ENCODE measurements around the gene PNP. TPM values are rescaled to one million over a fixed set of nuclear protein-coding genes. Genes with fewer than 3 reads are reported as not detected.

The PNP gene
- total RNA-seq, 1 experiment from 2014 or later = 87.5 TPM

DNA sequence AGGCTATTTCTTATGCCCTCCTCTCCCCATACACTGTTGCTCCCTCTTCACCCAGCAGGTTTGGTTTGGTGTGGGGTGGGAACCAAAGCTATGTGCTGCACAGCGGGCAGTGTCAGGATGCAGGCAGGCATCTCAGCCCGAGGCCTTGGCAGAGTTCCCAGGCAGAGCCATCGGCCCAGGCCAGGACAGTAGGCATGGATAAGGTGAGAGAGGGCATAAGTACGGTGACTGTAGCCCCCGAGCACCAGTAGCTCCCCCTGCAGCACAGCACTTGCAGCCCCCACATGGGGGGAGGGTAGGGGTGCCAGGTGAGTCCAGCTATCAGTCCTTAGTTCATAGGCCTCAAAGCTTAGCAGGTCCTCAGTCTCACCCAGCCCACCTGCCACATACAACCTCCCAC lies 40.4 kb upstream of the PNP start:
- Histone ChIP-seq H3K4ac (ENCODE audit: low read depth, low read length) (no peak overlapping the region), H3K23ac (ENCODE audit: insufficient read length, low read depth, low read length) (no peak overlapping the region), H3K27me3 (ENCODE audit: insufficient read depth, low read length) (no peaks in the 10 kb centered on the region), H3K9ac (ENCODE audit: extremely low read depth, insufficient read length, low read length) (no peak overlapping the region), H4K91ac (ENCODE audit: insufficient read length, low read depth, low read length) (no peak overlapping the region), H3K4me2 (ENCODE audit: insufficient read depth, insufficient read length, low read length) (no peak overlapping the region), H2BK120ac (ENCODE audit: low read depth, low read length, poor library complexity, severe bottlenecking) (no peak overlapping the region), H2BK15ac (ENCODE audit: low read depth, low read length) (no peak overlapping the region), H2BK12ac (ENCODE audit: insufficient read length, low read depth, low read length) (no peak overlapping the region), H2AFZ (ENCODE audit: low read length) (no peak overlapping the region), H3K18ac (ENCODE audit: insufficient read length, low read depth, low read length) (no peak overlapping the region), H2AK5ac (ENCODE audit: insufficient read length, low read length) (no peak overlapping the region), H3K23me2 (ENCODE audit: insufficient read length, low read depth, low read length, poor library complexity, severe bottlenecking) (no peaks in the 10 kb centered on the region), H3K27ac (ENCODE audit: insufficient read length, low read depth, low read length) (no peak overlapping the region), H4K20me1 (ENCODE audit: control insufficient read depth, insufficient read depth, insufficient read length) (no peaks in the 10 kb centered on the region), H3K56ac (ENCODE audit: insufficient read length, low read depth, low read length) (no peak overlapping the region), H3K14ac (ENCODE audit: insufficient read depth, low read length) (no peak overlapping the region), H3T11ph (ENCODE audit: low read length) (no peak overlapping the region), H3K79me2 (ENCODE audit: insufficient read depth, low read length) (no peaks in the 10 kb centered on the region), H4K5ac (ENCODE audit: insufficient read length, low read depth, low read length) (no peak overlapping the region), H4K8ac (replicated peaks; ENCODE audit: insufficient read length, low read depth, low read length) (no peak overlapping the region), H3K79me1 (ENCODE audit: insufficient read depth, low read depth, low read length, poor library complexity, severe bottlenecking) (no peaks in the 10 kb centered on the region), H3K4me1 (ENCODE audit: insufficient read depth, low read length) (peaks cover 9% of the 10 kb centered on the region; the same call in 1 of the 2 replicates), H3K9me3 (ENCODE audit: control insufficient read depth, low read depth, low read length) (no peaks in the 10 kb centered on the region), H2BK20ac (ENCODE audit: low read depth, low read length, poor library complexity, severe bottlenecking) (no peak overlapping the region), H2BK5ac (ENCODE audit: insufficient read length, low read length) (no peak overlapping the region)
- TF ChIP-seq, protein P1, sequence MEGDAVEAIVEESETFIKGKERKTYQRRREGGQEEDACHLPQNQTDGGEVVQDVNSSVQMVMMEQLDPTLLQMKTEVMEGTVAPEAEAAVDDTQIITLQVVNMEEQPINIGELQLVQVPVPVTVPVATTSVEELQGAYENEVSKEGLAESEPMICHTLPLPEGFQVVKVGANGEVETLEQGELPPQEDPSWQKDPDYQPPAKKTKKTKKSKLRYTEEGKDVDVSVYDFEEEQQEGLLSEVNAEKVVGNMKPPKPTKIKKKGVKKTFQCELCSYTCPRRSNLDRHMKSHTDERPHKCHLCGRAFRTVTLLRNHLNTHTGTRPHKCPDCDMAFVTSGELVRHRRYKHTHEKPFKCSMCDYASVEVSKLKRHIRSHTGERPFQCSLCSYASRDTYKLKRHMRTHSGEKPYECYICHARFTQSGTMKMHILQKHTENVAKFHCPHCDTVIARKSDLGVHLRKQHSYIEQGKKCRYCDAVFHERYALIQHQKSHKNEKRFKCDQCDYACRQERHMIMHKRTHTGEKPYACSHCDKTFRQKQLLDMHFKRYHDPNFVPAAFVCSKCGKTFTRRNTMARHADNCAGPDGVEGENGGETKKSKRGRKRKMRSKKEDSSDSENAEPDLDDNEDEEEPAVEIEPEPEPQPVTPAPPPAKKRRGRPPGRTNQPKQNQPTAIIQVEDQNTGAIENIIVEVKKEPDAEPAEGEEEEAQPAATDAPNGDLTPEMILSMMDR (conservative IDR thresholded peaks at IDR 0.05) = no peak
- H3K9me3 Mint-ChIP-seq = no peaks in the 10 kb centered on the region
- H3K27ac Mint-ChIP-seq = no peak overlapping the region; a peak in 1 of 7 replicates
- DNase-seq = no peak
- peaks cover 10 to 11% of the 10 kb centered on the region in 2 experiments for H3K4me1 Mint-ChIP-seq
- no peaks in the 10 kb centered on the region for H3K36me3 Mint-ChIP-seq (ENCODE audit: insufficient read depth in 1 of 3, low read depth in 3 of 3)
- H3K27me3 Mint-ChIP-seq (ENCODE audit: low read depth) = no peaks in the 10 kb centered on the region
- H3K4me3 Mint-ChIP-seq = no peak overlapping the region
- WGBS (ENCODE audit: extremely low coverage, insufficient read length, low lambda C conversion rate) = no CpG with 5 or more reads among the region's 5 CpGs

Data from H9 (cell line).